ENCODE measurements around the gene EPHB2.
"Not testable (repeated sequence)": the region's sequence is repeated elsewhere in the genome, so short reads cannot be mapped to it uniquely, and the experiment has no call there.

Gene EPHB2

DNA sequence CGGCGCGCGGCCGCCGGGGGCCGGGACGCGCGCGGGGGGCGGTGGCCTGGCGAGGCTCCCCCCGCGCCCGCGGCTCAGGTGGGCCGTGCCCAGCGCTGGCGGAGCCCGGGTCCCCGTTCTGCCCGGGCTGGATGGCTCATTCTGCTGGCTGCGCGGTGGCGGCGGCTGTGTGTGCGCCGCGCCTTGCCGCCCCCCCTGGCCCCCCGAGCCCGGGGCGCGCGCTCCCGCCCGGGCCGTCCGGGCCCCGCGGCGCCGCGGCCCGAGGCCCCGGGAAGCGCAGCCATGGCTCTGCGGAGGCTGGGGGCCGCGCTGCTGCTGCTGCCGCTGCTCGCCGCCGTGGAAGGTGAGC is at the start of gene EPHB2:
EPHB2 (plus strand) TSS at position 139 of the 349 bp plus-strand sequence; CDS start at position 283, 144 bp downstream.
- Histone ChIP-seq H3K36me3 (ENCODE audit: insufficient read depth, low read length) (no peaks in the 10 kb centered on the region), H3K9me3 (ENCODE audit: low read depth, low read length) (no peaks in the 10 kb centered on the region), H3K9ac (ENCODE audit: insufficient read length) (no peak within 1 kb of the TSS), H3K4me3 (peak within 1 kb of the TSS; percentile 72), H3K27ac (no peak within 1 kb of the TSS)
- TF ChIP-seq FOXP2 (optimal IDR thresholded peaks at IDR 0.05; ENCODE audit: control extremely low read depth, extremely low read length, insufficient read depth): no peak
- no peak for DNase-seq (ENCODE audit: low read depth, low spot score)

DNA sequence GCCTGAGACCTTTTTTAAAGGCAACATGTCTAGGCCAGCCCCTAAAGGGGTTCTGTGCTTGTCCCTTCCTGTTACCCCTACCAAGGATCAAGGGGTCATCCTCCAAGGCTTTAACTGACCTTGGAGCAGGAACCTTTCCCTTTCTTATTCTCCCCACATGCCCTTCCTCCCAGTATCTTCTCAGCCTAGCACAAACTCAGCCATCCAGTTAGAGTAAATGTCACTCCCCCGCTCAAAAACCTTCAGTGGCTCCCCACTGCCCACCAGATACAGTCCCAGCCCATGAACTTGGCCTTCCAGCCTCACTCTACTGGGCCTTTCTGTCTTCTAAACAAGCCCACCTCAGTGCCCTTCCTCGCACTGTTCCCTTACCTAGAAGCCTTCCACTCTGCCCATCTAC is 48.8 kb upstream of the EPHB2 start:
- Histone ChIP-seq H3K9ac (ENCODE audit: insufficient read length) (no peak overlapping the region), H3K27ac (no peak overlapping the region), H3K9me3 (ENCODE audit: low read depth, low read length) (no peaks in the 10 kb centered on the region), H3K36me3 (ENCODE audit: insufficient read depth, low read length) (no peaks in the 10 kb centered on the region), H3K4me3 (no peak overlapping the region)
- TF ChIP-seq POLR2AphosphoS5 (IDR thresholded peaks at IDR 0.05; ENCODE audit: borderline replicate concordance, low read depth, low read length) (no peak), FOXP2 (optimal IDR thresholded peaks at IDR 0.05; ENCODE audit: control extremely low read depth, extremely low read length, insufficient read depth) (no peak), EZH2 (IDR thresholded peaks at IDR 0.05) (no peak)
- DNase-seq (ENCODE audit: low read depth, low spot score): no peak

DNA sequence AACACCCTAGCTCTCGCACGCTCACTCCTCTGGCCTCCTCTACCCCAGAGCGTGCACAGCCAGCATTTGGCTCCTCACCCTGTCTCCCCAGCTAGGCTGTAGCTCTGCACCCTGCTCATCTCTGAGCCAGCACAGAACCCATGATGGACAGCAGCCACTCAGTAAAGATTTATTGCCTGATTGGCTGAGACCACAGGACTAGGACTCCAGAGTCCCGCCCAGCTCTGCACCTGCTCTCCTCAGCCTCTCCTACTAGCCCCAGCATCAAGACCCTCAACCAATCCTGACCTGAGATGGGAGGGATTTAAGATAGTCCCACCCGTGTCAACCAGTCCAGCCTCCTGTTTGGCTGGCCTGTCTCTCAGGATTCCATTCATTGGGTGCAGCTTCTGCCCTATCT is 48.3 kb upstream of the EPHB2 start:
- DNase-seq (ENCODE audit: low read depth, low spot score): no peak
- no peak for TF ChIP-seq FOXP2 (optimal IDR thresholded peaks at IDR 0.05; ENCODE audit: control extremely low read depth, extremely low read length, insufficient read depth)
- TF ChIP-seq POLR2AphosphoS5 (IDR thresholded peaks at IDR 0.05; ENCODE audit: borderline replicate concordance, low read depth, low read length): no peak
- no peak for TF ChIP-seq EZH2 (IDR thresholded peaks at IDR 0.05)

DNA sequence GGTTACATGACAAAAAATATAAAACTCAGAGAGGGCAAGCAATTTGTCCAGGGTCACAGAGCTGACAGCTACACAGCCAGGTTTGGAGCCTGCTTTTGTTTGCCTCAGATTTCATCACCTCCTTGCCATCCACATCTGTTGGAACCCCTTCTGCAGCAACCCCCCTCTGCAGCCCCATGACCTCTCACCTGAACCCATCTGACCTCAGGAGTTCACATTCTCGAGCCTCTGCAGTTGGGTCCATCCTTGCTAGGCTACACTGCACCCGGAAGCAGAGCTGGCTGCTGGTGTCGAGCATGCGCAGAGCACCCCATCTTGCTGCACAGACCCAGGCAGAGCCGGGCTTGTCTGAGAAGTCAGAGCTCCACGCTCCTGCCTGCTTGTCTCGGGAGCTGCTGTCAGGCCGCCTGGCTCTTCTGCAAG is 47.6 kb upstream of the EPHB2 start:
- no peak for DNase-seq (ENCODE audit: low read depth, low spot score)

More for the DNA sequence above, 48.3 kb upstream of the EPHB2 start:
- Histone ChIP-seq H3K4me3 (no peak overlapping the region), H3K27ac (no peak overlapping the region), H3K9me3 (ENCODE audit: low read depth, low read length) (no peaks in the 10 kb centered on the region), H3K36me3 (ENCODE audit: insufficient read depth, low read length) (no peaks in the 10 kb centered on the region), H3K9ac (ENCODE audit: insufficient read length) (no peak overlapping the region)

DNA sequence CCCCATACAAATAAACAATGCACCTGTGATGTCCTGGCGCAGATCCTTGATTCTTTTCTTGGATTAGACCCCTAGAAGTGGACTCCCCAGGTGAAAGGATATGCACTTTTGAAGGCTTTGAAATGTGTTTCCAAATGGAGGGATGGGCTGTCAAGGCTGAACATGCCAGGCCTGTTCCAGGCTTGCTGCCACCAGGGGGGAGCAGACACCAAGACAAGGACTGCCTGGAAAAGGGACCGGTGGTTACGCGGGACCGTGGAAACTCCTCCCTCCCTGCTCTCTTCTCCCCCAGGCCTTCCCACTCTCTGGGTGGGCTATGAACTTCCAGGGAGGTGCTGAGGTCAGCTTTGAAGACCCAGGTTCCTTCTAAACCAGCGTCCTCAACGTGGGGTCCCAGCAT is 44.9 kb upstream of the EPHB2 start:
- DNase-seq (ENCODE audit: low read depth, low spot score): no peak
- H3K4me3 ChIP-seq: no peak overlapping the region
- H3K9ac ChIP-seq (ENCODE audit: insufficient read length): no peak overlapping the region
- TF ChIP-seq EZH2 (IDR thresholded peaks at IDR 0.05): no peak
- no peak for TF ChIP-seq FOXP2 (optimal IDR thresholded peaks at IDR 0.05; ENCODE audit: control extremely low read depth, extremely low read length, insufficient read depth)
- TF ChIP-seq POLR2AphosphoS5 (IDR thresholded peaks at IDR 0.05; ENCODE audit: borderline replicate concordance, low read depth, low read length): no peak
- no peak overlapping the region for H3K27ac ChIP-seq
- no peaks in the 10 kb centered on the region for H3K9me3 ChIP-seq (ENCODE audit: low read depth, low read length)
- no peaks in the 10 kb centered on the region for H3K36me3 ChIP-seq (ENCODE audit: insufficient read depth, low read length)

More for the DNA sequence above, 47.6 kb upstream of the EPHB2 start:
- Histone ChIP-seq H3K9ac (ENCODE audit: insufficient read length) (no peak overlapping the region), H3K4me3 (no peak overlapping the region), H3K9me3 (ENCODE audit: low read depth, low read length) (no peaks in the 10 kb centered on the region), H3K27ac (no peak overlapping the region), H3K36me3 (ENCODE audit: insufficient read depth, low read length) (no peaks in the 10 kb centered on the region)
- no peak for TF ChIP-seq FOXP2 (optimal IDR thresholded peaks at IDR 0.05; ENCODE audit: control extremely low read depth, extremely low read length, insufficient read depth)
- TF ChIP-seq EZH2 (IDR thresholded peaks at IDR 0.05): no peak

DNA sequence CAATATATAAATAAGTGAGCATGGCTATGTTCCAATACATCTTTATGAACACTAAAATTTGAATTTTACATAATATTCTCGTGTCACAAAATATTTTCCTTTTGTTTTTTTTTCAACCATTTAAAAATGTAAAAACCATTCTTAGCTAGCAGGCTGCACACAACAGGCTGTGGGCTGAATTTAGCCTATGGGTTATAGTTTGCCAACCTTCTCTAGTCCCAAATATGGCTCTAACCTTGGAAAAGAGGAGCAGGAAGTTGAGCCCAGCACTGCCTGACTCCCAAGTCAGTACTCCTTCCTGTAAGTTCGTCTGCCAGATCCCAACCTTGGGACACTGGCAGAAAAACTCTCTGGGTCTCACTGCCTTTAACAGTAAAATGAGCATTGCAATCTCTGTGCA is 44.2 kb upstream of the EPHB2 start:
- Histone ChIP-seq H3K36me3 (ENCODE audit: insufficient read depth, low read length) (no peaks in the 10 kb centered on the region), H3K9ac (ENCODE audit: insufficient read length) (no peak overlapping the region), H3K4me3 (no peak overlapping the region), H3K27ac (no peak overlapping the region), H3K9me3 (ENCODE audit: low read depth, low read length) (no peaks in the 10 kb centered on the region)
- DNase-seq (ENCODE audit: low read depth, low spot score): no peak
- TF ChIP-seq POLR2AphosphoS5 (IDR thresholded peaks at IDR 0.05; ENCODE audit: borderline replicate concordance, low read depth, low read length): no peak

DNA sequence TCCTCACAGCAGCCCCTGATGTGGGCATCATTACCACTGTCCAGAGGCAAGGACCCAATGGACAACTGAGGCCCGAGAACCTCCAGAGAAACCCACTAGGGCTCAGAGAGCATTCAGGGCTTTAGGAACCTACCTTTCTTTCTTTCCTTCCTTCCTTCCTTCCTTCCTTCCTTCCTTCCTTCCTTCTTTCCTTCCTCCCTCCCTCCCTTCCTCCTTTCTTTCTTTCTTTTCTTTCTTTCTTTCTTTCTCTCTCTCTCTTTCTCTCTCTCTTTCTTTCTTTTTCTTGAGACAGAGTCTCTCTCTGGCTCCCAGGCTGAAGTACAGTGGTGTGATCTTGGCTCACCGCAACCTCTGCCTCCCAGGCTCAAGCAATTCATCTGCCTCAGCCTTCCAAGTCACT is 41.8 kb upstream of the EPHB2 start:
- not testable (repeated sequence) for H3K4me3 ChIP-seq; H3K9ac ChIP-seq (ENCODE audit: insufficient read length); H3K36me3 ChIP-seq (ENCODE audit: insufficient read depth, low read length); H3K9me3 ChIP-seq (ENCODE audit: low read depth, low read length); DNase-seq (ENCODE audit: low read depth, low spot score); H3K27ac ChIP-seq

DNA sequence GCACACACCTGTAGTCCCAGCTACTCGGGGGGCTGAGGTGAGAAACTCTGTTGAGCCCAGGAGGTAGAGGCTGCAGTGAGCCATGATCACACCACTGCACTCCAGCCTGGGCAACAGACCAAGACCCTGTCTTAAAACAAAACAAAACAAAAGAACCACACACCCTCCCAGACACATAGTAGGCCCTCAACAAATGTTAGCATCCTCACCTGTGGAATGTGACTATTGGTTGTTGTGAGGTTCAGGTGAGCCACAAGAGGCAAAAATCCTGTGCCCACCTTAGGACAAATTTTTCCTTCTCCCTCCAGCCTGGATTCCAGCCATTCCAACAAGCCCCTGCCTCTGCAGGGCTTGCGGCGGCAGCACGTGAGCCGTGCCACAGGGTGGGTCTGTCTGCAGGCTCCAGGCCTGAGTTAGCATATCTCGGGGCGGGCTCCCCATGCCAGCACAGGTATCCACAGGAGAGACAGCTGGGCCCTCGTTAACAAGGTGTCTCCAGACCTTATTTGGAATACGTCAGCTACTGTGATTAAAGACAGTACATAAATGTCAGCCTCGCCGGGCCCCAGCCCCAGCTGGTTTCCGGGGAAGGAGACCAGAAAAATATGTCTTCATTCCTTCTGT is 40.2 kb upstream of the EPHB2 start:
- H3K9ac ChIP-seq (ENCODE audit: insufficient read length): no peak overlapping the region
- no peaks in the 10 kb centered on the region for H3K36me3 ChIP-seq (ENCODE audit: insufficient read depth, low read length)
- no peaks in the 10 kb centered on the region for H3K9me3 ChIP-seq (ENCODE audit: low read depth, low read length)
- no peak for TF ChIP-seq EZH2 (IDR thresholded peaks at IDR 0.05)
- no peak for TF ChIP-seq POLR2AphosphoS5 (IDR thresholded peaks at IDR 0.05; ENCODE audit: borderline replicate concordance, low read depth, low read length)
- no peak for TF ChIP-seq FOXP2 (optimal IDR thresholded peaks at IDR 0.05; ENCODE audit: control extremely low read depth, extremely low read length, insufficient read depth)
- H3K27ac ChIP-seq: no peak overlapping the region
- H3K4me3 ChIP-seq: no peak overlapping the region
- DNase-seq (ENCODE audit: low read depth, low spot score): no peak

DNA sequence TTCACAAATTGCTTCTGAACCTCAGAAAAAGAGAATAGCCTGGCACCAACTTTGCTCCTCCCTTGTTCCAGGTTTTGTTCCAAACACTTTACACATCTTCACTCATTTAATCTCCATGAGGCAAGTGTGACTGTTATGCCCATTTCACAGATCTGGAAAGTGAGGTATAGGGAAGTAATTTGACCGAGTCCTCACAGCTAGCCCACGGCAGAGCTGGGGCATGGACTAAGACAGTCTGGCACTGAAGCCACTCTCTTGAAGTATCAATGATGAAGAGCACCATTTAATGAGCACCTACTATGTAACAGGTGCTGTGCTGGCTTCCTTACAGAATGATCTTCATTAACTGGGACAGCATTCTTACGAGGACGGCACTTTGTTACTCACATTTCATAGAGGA is 38.6 kb upstream of the EPHB2 start:
- H3K9me3 ChIP-seq (ENCODE audit: low read depth, low read length): no peaks in the 10 kb centered on the region
- no peak overlapping the region for H3K27ac ChIP-seq
- H3K4me3 ChIP-seq: no peak overlapping the region
- no peak overlapping the region for H3K9ac ChIP-seq (ENCODE audit: insufficient read length)
- DNase-seq (ENCODE audit: low read depth, low spot score): no peak
- TF ChIP-seq POLR2AphosphoS5 (IDR thresholded peaks at IDR 0.05; ENCODE audit: borderline replicate concordance, low read depth, low read length): no peak
- no peak for TF ChIP-seq FOXP2 (optimal IDR thresholded peaks at IDR 0.05; ENCODE audit: control extremely low read depth, extremely low read length, insufficient read depth)
- no peak for TF ChIP-seq EZH2 (IDR thresholded peaks at IDR 0.05)
- no peaks in the 10 kb centered on the region for H3K36me3 ChIP-seq (ENCODE audit: insufficient read depth, low read length)

Measured in SK-N-MC (cell line).